ENCODE measurements around the gene DLD. TPM values are rescaled to one million over a fixed set of nuclear protein-coding genes. Genes with fewer than 3 reads are reported as not detected.

Gene DLD
- total and polyA plus RNA-seq, 2 of the 13 experiments (the other 11 are each of a cell fraction or from before 2014, with no cell fraction given): 56.8 to 95.2 TPM

GRCh38 chr7:107967420-107967819 lies 76.4 kb downstream of the DLD start (continued):
- TF ChIP-seq POGK (CRISPR knock-in tag; conservative IDR thresholded peaks at IDR 0.05) (no peak; the same call in 1 of the 2 replicates), PRPF4 (IDR thresholded peaks at IDR 0.05; ENCODE audit: low read depth, low read length, poor library complexity, severe bottlenecking) (no peak), EP300 (IDR thresholded peaks at IDR 0.05; ENCODE audit: low read depth in 2 of 2, low read length in 2 of 2) (peak in 1 of 2 experiments; percentile 88; a peak in 2 of 4 replicates), EP300 (CRISPR knock-in tag; IDR thresholded peaks at IDR 0.05; ENCODE audit: borderline replicate concordance) (peak; percentile 60; the same call in 1 of the 2 replicates), CSRNP1 (CRISPR knock-in tag; IDR thresholded peaks at IDR 0.05) (no peak), ARID2 (CRISPR knock-in tag; IDR thresholded peaks at IDR 0.05; ENCODE audit: borderline replicate concordance) (0 out of 2 replicates have a peak, but pooled peaks have one; percentile 20), ZBTB20 (CRISPR knock-in tag; IDR thresholded peaks at IDR 0.05; ENCODE audit: borderline replicate concordance, low read depth) (no peak), NPAS2 (CRISPR knock-in tag; IDR thresholded peaks at IDR 0.05; ENCODE audit: borderline replicate concordance) (no peak), ZNF30 (CRISPR knock-in tag; IDR thresholded peaks at IDR 0.05) (no peak), MAF1 (CRISPR knock-in tag; IDR thresholded peaks at IDR 0.05; ENCODE audit: borderline replicate concordance) (no peak), ZNF276 (CRISPR knock-in tag; IDR thresholded peaks at IDR 0.05; ENCODE audit: low read depth) (no peak), MXD4 (CRISPR knock-in tag; IDR thresholded peaks at IDR 0.05) (0 out of 2 replicates have a peak, but pooled peaks have one; percentile 20), PAWR (CRISPR knock-in tag; IDR thresholded peaks at IDR 0.05; ENCODE audit: borderline replicate concordance) (no peak), SP140L (CRISPR knock-in tag; IDR thresholded peaks at IDR 0.05; ENCODE audit: borderline replicate concordance) (no peak), ZNF205 (CRISPR knock-in tag; IDR thresholded peaks at IDR 0.05) (0 out of 2 replicates have a peak, but pooled peaks have one; percentile 26), ETS1 (CRISPR knock-in tag; IDR thresholded peaks at IDR 0.05) (no peak), NFIB (CRISPR knock-in tag; IDR thresholded peaks at IDR 0.05; ENCODE audit: borderline replicate concordance) (no peak), ZNF775 (CRISPR knock-in tag; IDR thresholded peaks at IDR 0.05; ENCODE audit: borderline replicate concordance) (no peak), TCF12 (IDR thresholded peaks at IDR 0.05) (no peak), TCF12 (CRISPR knock-in tag; IDR thresholded peaks at IDR 0.05) (no peak), SRY (CRISPR knock-in tag; IDR thresholded peaks at IDR 0.05) (no peak), ZNF224 (CRISPR knock-in tag; IDR thresholded peaks at IDR 0.05) (no peak), SUZ12 (IDR thresholded peaks at IDR 0.05; ENCODE audit: low read depth, low read length) (no peak)

All from HepG2 (cell line).